Body of pancreas (tissue), 4 donors: ENCODE data around the gene NOTCH2. TPM values are rescaled to one million over a fixed set of nuclear protein-coding genes. Genes with fewer than 3 reads are reported as not detected.

ENCODE experiments used
- ATAC-seq: fragments of 150-250 bp; one replicate; pipeline ENCODE4 v1.9.1; 2016
- DNase-seq, 4 donors: peaks; one replicate each; pipeline ENCODE4 v3.0.0-alpha.2; 2019
- H3K27ac ChIP-seq, 4 donors: fragments of 200-600 bp; sonication (generic); 1 replicate in 3 of 4; 2 replicates in 1 of 4; pipeline versions ENCODE4 v1.5.1 to v1.6.1; 2016 to 2019; ENCODE audit warnings: mild to moderate bottlenecking in 1 of 4, mixed read lengths in 1 of 4, moderate library complexity in 1 of 4
- H3K27me3 ChIP-seq, 2 donors: fragments of 200-600 bp; sonication (generic); one replicate each; pipeline ENCODE4 v1.6.0; 2016; ENCODE audit warnings: mild to moderate bottlenecking in 1 of 2
- H3K36me3 ChIP-seq, 2 donors: fragments of 200-600 bp; sonication (generic); replicated peaks in 1 of 2; 2 replicates each; pipeline ENCODE4 v1.5.1; 2016; ENCODE audit warnings: low read depth in 2 of 2; ENCODE audit not compliant: insufficient read depth in 1 of 2
- H3K4me1 ChIP-seq: fragments of 200-600 bp; sonication (generic); one replicate; pipeline ENCODE4 v1.6.0; 2016
- H3K4me3 ChIP-seq, 2 donors: fragments of 200-600 bp; sonication (generic); 1 replicate in 1 of 2; 2 replicates in 1 of 2; pipeline ENCODE4 v1.5.1; 2016 to 2019
- H3K9me3 ChIP-seq, 3 donors: fragments of 200-600 bp; sonication (generic); 1 replicate in 2 of 3; 2 replicates in 1 of 3; pipeline ENCODE4 v1.5.1; 2016
- CTCF ChIP-seq, 7 experiments: fragments of 450-650 bp in 4 of 7; fragments of 200-600 bp in 3 of 7; sonication (generic) in 3 of 7; IDR thresholded peaks; one replicate each; pipeline ENCODE4 v1.5.1; 2016 to 2019; ENCODE audit warnings: antibody characterized with exemption in 7 of 7
- POLR2A ChIP-seq, 3 donors: fragments of 450-650 bp; IDR thresholded peaks; one replicate each; pipeline ENCODE4 v1.6.1; 2016; ENCODE audit warnings: antibody characterized with exemption in 3 of 3, mild to moderate bottlenecking in 2 of 3
- WGBS, 2 donors: methylation state at CpG; one replicate each; pipeline ENCODE4 v1.1.5; 2017; 5-methylcytosine and 5-hydroxymethylcytosine counted together
- intact Hi-C: fragments of 100-400 bp; cut with DNase I; formaldehyde crosslinking; loops from one replicate; pipeline ENCODE4 v1.15.1; 2023
- total RNA-seq, 2 donors: library from RNA; depleted of rRNA; stranded (reverse); fragments of >200 nt; gene quantifications; one replicate each; pipeline ENCODE4 v1.1.0, GENCODE V29; 2016

The NOTCH2 gene
- total RNA-seq, 2 donors from 2014 or later = 39.6 to 65.9 TPM

- no peaks in the 10 kb centered on the region for H3K36me3 ChIP-seq
- 91 to 92% methylated on average over 2 of the region's 2 CpGs for WGBS, 2 donors
- peaks cover 8% of the 10 kb centered on the region for H3K4me1 ChIP-seq
- ATAC-seq = no peak
- no peak for DNase-seq
- no peaks in the 10 kb centered on the region for H3K27me3 ChIP-seq
- no peaks in the 10 kb centered on the region for H3K9me3 ChIP-seq
- TF ChIP-seq CTCF (IDR thresholded peaks at IDR 0.05) (no peak), POLR2A (IDR thresholded peaks at IDR 0.05) (no peak)
- no peak overlapping the region for H3K27ac ChIP-seq
- intact Hi-C loops = no loop called here
- no peak overlapping the region for H3K4me3 ChIP-seq
Observed at GRCh38 chr1:119898530-119898929, 170.9 kb downstream of the NOTCH2 start.

- intact Hi-C loops = no loop called here
- no peak for DNase-seq
- H3K4me3 ChIP-seq = no peak within 1 kb of the TSS
- 84% methylated on average over 14 to 24 of the region's 24 CpGs for WGBS, 2 donors
- no peak for TF ChIP-seq POLR2A (IDR thresholded peaks at IDR 0.05)
- TF ChIP-seq CTCF (IDR thresholded peaks at IDR 0.05) = no peak
- no peaks in the 10 kb centered on the region for H3K9me3 ChIP-seq
- peaks cover 15% of the 10 kb centered on the region for H3K4me1 ChIP-seq
- no peak for ATAC-seq
- peak within 1 kb of the TSS in 1 of 4 donors; percentile 6 for H3K27ac ChIP-seq
- H3K27me3 ChIP-seq = no peaks in the 10 kb centered on the region
- no peaks in the 10 kb centered on the region for H3K36me3 ChIP-seq
Observed at GRCh38 chr1:119896303-119896702, 173.2 kb downstream of the NOTCH2 start, which contains the start of gene ADAM30. ADAM30 (minus strand) TSS chr1:119896515; CDS start chr1:119896336, 179 bp downstream.

- intact Hi-C loops = no loop called here
- Histone ChIP-seq H3K4me3 (no peak overlapping the region), H3K27ac (peak overlapping the region in 3 of 4 donors; percentile 2 to 59 (median 57)), H3K27me3 (no peaks in the 10 kb centered on the region), H3K4me1 (peaks cover 15% of the 10 kb centered on the region), H3K9me3 (no peaks in the 10 kb centered on the region), H3K36me3 (no peaks in the 10 kb centered on the region)
- ATAC-seq = no peak
- WGBS, 2 donors = 66 to 71% methylated on average over 4 of the region's 4 CpGs
- no peak for DNase-seq
- TF ChIP-seq POLR2A (IDR thresholded peaks at IDR 0.05) = no peak
- no peak for TF ChIP-seq CTCF (IDR thresholded peaks at IDR 0.05)
Observed at GRCh38 chr1:119895102-119895501, 174.4 kb downstream of the NOTCH2 start.

- H3K4me3 ChIP-seq = no peak overlapping the region
- H3K27ac ChIP-seq = peak overlapping the region in 3 of 4 donors; percentile 44 to 59 (median 57)
- no peak for TF ChIP-seq CTCF (IDR thresholded peaks at IDR 0.05)
- no peak for TF ChIP-seq POLR2A (IDR thresholded peaks at IDR 0.05)
- WGBS, 2 donors = 36% methylated on average over 10 of the region's 10 CpGs
- intact Hi-C loops = no loop called here
- H3K9me3 ChIP-seq = no peaks in the 10 kb centered on the region
- no peaks in the 10 kb centered on the region for H3K36me3 ChIP-seq
- DNase-seq (no peak), ATAC-seq (peak; percentile 64)
- peaks cover 15% of the 10 kb centered on the region for H3K4me1 ChIP-seq
- no peaks in the 10 kb centered on the region for H3K27me3 ChIP-seq
Observed at GRCh38 chr1:119893827-119894700, 175.4 kb downstream of the NOTCH2 start.
